NCI-H446 (cell line): Measurements from ENCODE around the gene ANKK1.

ENCODE experiments used
- DNase-seq, 2 experiments: peaks; one replicate each; lab custom pipeline; 2025; lab: John Stamatoyannopoulos, UW

Gene ANKK1

GRCh38 chr11:113378692-113379091 lies 8.9 kb upstream of the ANKK1 start:
- no peak for DNase-seq

- DNase-seq, result no peak
Measured at GRCh38 chr11:113382121-113382520, 5.5 kb upstream of the ANKK1 start.

- DNase-seq, result peak; percentile 27 to 69
Measured at GRCh38 chr11:113384551-113384950, 3.0 kb upstream of the ANKK1 start.

- DNase-seq, result no peak
Measured at GRCh38 chr11:113385749-113386148, 1.8 kb upstream of the ANKK1 start.

GRCh38 chr11:113386866-113387265 lies 713 bp upstream of the ANKK1 start:
- DNase-seq, result no peak

- no peak for DNase-seq
Measured at GRCh38 chr11:113389272-113389671, 1.7 kb downstream of the ANKK1 start.

- DNase-seq, result peak in 1 of 2 experiments; percentile 30
Measured at GRCh38 chr11:113392236-113392921, 4.8 kb downstream of the ANKK1 start.

GRCh38 chr11:113393501-113393985 lies 6.0 kb downstream of the ANKK1 start:
- DNase-seq, result no peak

- no peak for DNase-seq
Measured at GRCh38 chr11:113394919-113395318, 7.3 kb downstream of the ANKK1 start.

- no peak for DNase-seq
Measured at GRCh38 chr11:113395782-113396336, 8.3 kb downstream of the ANKK1 start.

GRCh38 chr11:113396690-113397089 lies 9.1 kb downstream of the ANKK1 start:
- DNase-seq, result no peak

- no peak for DNase-seq
Measured at GRCh38 chr11:113397212-113397611, 9.6 kb downstream of the ANKK1 start.

- DNase-seq, result no peak
Measured at GRCh38 chr11:113397821-113398220, 10.2 kb downstream of the ANKK1 start.

- DNase-seq, result no peak
Measured at GRCh38 chr11:113398669-113399430, 11.3 kb downstream of the ANKK1 start.

- DNase-seq, result no peak
Measured at GRCh38 chr11:113400631-113401230, 13.2 kb downstream of the ANKK1 start.

- DNase-seq, result peak; percentile 96 to 97
Measured at GRCh38 chr11:113401718-113402117, 14.1 kb downstream of the ANKK1 start.

- DNase-seq, result no peak
Measured at GRCh38 chr11:113404859-113405430, 17.4 kb downstream of the ANKK1 start.

GRCh38 chr11:113405724-113406478 lies 18.3 kb downstream of the ANKK1 start:
- no peak for DNase-seq

GRCh38 chr11:113407163-113407562 lies 19.6 kb downstream of the ANKK1 start:
- no peak for DNase-seq

GRCh38 chr11:113408206-113408605 lies 20.6 kb downstream of the ANKK1 start:
- DNase-seq, result no peak

- DNase-seq, result no peak
Measured at GRCh38 chr11:113408887-113409286, 21.3 kb downstream of the ANKK1 start.

GRCh38 chr11:113409526-113409925 lies 21.9 kb downstream of the ANKK1 start:
- DNase-seq, result no peak
